Activated B cell treated with CpG ODN at 0.5 μM for 24 hours (primary cell): ENCODE data around the gene RRP36. TPM values are rescaled to one million over a fixed set of nuclear protein-coding genes. Genes with fewer than 3 reads are reported as not detected.

ENCODE experiments used
- ATAC-seq: fragments of 200-7000 bp; cut with Tn5 transposase; one replicate; pipeline ENCODE4 v1.10.0; 2021; ENCODE audit warnings: low read depth, mild to moderate bottlenecking, moderate library complexity
- CTCF ChIA-PET: fragments of 350-600 bp; sonication (Branson Sonifier 250); formaldehyde crosslinking; loops from one replicate; lab custom pipeline; 2021; ENCODE audit warnings: antibody characterized with exemption; lab: Charles Lee
- POLR2A ChIA-PET: fragments of 350-600 bp; sonication (Branson Sonifier 250); formaldehyde crosslinking; loops from one replicate; lab custom pipeline; 2021; ENCODE audit warnings: antibody characterized with exemption; lab: Charles Lee
- DNase-seq: peaks from one replicate; pipeline ENCODE4 v3.0.0; 2022
- H3K27ac Mint-ChIP-seq: one replicate; pipeline ENCODE4 v1.8.0; 2020; ENCODE audit warnings: mixed read lengths
- H3K27me3 Mint-ChIP-seq: one replicate; pipeline ENCODE4 v1.8.0; 2021; ENCODE audit warnings: mixed read lengths
- H3K36me3 Mint-ChIP-seq: one replicate; pipeline ENCODE4 v1.8.0; 2021; ENCODE audit warnings: low read depth, mixed read lengths
- H3K4me1 Mint-ChIP-seq: one replicate; pipeline ENCODE4 v1.8.0; 2021; ENCODE audit warnings: mixed read lengths
- H3K4me3 Mint-ChIP-seq: one replicate; pipeline ENCODE4 v1.8.0; 2020; ENCODE audit warnings: mild to moderate bottlenecking, mixed read lengths
- H3K9me3 Mint-ChIP-seq: one replicate; pipeline ENCODE4 v1.8.0; 2020; ENCODE audit warnings: mixed read lengths
- intact Hi-C: fragments of 100-400 bp; cut with micrococcal nuclease; formaldehyde crosslinking; loops from one replicate; pipeline ENCODE4 v1.15.1; 2024
- total RNA-seq: library from RNA; stranded (reverse); gene quantifications from 2 replicates; pipeline ENCODE4 v1.2.3, GENCODE V29; 2022
- TF ChIP-seq, protein P1 (sequence below): fragments of 200-600 bp; IDR thresholded peaks from one replicate; pipeline ENCODE4 v1.8.0; 2022; ENCODE audit warnings: antibody characterized with exemption, mild to moderate bottlenecking

RRP36 gene
- total RNA-seq, 1 donor from 2014 or later: 51.7 TPM

DNA sequence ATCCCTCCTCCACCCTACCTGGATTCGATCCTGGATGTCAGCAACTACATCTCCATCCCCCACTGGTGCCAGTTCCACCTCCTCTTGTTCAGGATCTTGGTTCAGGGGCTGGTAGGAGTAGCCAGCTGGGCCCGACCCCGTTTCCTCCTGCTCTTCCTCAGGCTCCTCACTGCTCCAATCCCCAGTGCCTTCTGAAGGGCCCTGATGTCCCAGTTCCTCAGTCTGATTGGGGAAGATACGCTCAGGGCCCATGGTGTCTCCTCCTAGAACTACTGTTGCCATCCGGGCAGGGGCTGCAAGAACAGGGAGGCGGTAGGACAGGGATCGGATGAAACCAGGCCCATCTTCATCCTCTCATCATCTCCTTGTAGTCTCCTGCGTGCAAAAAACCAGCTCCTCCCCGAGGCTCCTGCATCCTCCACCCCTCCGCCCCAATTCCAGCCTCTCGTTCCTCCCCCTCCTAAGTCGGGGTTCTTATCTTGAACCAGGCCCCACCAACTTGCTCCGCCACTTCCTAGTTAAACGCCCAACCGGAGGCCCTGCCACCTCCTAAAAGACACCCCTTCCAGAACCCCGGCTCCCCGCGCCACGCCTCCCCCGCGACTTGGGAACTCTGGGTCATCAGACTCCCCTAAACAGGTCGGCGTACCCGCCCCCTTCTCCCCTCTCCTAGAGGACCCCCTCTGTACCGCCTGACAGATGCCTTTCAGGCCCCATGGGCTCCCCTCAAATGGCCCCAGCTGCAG, 8.2 kb upstream of the RRP36 start:
- Mint-ChIP-seq H3K4me1 (peaks cover 56% of the 10 kb centered on the region), H3K27me3 (no peaks in the 10 kb centered on the region), H3K36me3 (peaks cover 68% of the 10 kb centered on the region), H3K9me3 (no peaks in the 10 kb centered on the region), H3K4me3 (peak overlapping the region; percentile 97), H3K27ac (peak overlapping the region; percentile 89)
- ChIA-PET CTCF (interaction anchor here (1.2 kb wide), 1 partner anchor 115 kb away, joined by 3 read pairs; no protein-coding TSS in a partner anchor), POLR2A (interaction anchor here (0.6 to 4.8 kb wide), 15 partner anchors 9 to 1221 kb away, joined by 3 to 58 read pairs (median 5); partner anchors contain the start of genes CNPY3, CUL7, CUL9 and KLC4)
- TF ChIP-seq, protein P1, sequence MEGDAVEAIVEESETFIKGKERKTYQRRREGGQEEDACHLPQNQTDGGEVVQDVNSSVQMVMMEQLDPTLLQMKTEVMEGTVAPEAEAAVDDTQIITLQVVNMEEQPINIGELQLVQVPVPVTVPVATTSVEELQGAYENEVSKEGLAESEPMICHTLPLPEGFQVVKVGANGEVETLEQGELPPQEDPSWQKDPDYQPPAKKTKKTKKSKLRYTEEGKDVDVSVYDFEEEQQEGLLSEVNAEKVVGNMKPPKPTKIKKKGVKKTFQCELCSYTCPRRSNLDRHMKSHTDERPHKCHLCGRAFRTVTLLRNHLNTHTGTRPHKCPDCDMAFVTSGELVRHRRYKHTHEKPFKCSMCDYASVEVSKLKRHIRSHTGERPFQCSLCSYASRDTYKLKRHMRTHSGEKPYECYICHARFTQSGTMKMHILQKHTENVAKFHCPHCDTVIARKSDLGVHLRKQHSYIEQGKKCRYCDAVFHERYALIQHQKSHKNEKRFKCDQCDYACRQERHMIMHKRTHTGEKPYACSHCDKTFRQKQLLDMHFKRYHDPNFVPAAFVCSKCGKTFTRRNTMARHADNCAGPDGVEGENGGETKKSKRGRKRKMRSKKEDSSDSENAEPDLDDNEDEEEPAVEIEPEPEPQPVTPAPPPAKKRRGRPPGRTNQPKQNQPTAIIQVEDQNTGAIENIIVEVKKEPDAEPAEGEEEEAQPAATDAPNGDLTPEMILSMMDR: no peak
- intact Hi-C loops: loop anchor here (1.0 to 10.0 kb wide), 5 partner anchors 8 to 504 kb away; partner anchors contain the start of genes POLR1C, PPP2R5D, RRP36 and UBR2
- no peak for ATAC-seq
- no peak for DNase-seq

DNA sequence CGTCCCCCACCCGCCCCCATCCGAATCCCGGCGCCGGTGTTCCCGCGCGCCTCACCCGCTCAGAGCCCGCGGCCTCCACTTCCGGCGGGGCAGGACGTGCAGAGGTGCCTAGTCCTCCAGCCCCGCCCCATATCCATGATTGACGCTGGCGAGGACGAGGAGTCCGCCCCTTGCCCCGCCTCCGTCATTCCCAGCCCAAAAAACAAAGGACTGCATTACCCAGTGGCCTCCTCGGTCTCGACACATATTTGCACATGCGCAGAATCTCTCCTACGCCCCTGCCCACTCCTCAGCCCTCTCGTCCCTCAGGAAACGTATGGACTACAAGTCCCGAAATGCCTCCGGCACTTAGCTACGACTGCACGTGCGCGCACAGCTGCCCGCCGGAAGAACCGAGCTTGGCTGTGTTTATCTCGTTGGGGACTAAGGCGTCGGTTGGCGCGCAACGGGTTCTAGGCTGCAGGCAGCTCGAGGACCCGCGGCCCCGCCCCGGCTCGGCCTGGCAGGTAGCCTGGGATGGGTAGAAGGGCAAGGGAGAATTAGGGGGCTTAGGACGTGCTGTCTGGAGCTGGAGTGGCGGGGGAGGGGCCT, 7.5 kb upstream of the RRP36 start, which contains the start of the genes KLHDC3 and MEA1:
Gene KLHDC3, plus strand, starts transcription at position 407 of the 591 bp plus-strand sequence. CDS start 2,944 bp downstream, outside the sequence.
Gene MEA1, minus strand, starts transcription at position 104 of the 591 bp plus-strand sequence. CDS start 133 bp downstream, outside the sequence.
- Mint-ChIP-seq H3K9me3 (no peaks in the 10 kb centered on the region), H3K4me1 (peaks cover 51% of the 10 kb centered on the region), H3K36me3 (peaks cover 68% of the 10 kb centered on the region), H3K4me3 (peak within 1 kb of the TSS; percentile 97), H3K27me3 (no peaks in the 10 kb centered on the region), H3K27ac (peak within 1 kb of the TSS; percentile 89)
- ATAC-seq (peak; percentile 93), DNase-seq (peak; percentile 94)
- POLR2A ChIA-PET: interaction anchor here (0.6 to 4.8 kb wide), 22 partner anchors 8 to 1222 kb away, joined by 3 to 58 read pairs (median 4); partner anchors contain the start of genes CNPY3, CUL7, CUL9 and KLC4
- TF ChIP-seq, protein P1: no peak
- intact Hi-C loops: loop anchor here (1.0 to 10.0 kb wide), 13 partner anchors 7 to 503 kb away; partner anchors contain the start of genes CNPY3, CUL7, KLC4 and MRPL2
- CTCF ChIA-PET: interaction anchor here (1.2 kb wide), 1 partner anchor 115 kb away, joined by 3 read pairs; no protein-coding TSS in a partner anchor

DNA sequence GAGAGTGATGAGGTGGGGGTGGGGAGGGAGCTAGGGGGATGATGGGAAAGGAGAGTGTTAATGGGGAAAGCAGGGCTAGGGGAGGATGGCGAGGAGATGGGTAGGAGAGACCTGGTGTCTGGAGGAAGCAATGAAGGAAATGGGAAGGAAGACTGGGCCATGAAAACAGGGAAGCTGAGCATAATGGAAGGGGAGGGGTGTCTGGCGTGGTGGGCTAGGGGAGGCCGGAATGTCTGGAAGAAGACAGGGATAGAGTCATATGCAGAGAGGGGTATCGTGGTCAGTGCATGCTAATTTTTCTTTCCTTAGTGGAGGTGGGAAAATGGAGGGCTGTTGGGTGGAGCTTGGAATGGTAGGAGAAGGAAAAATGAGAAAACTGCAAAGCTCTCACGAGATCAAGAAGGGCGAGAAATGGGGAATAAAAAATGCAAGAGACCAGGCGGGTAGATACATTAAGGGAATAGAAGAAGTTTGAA, 7.0 kb upstream of the RRP36 start:
- DNase-seq: no peak
- CTCF ChIA-PET: interaction anchor here (1.2 kb wide), 1 partner anchor 116 kb away, joined by 3 read pairs; no protein-coding TSS in a partner anchor
- intact Hi-C loops: loop anchor here (1.0 to 10.0 kb wide), 10 partner anchors 35 to 450 kb away; partner anchors contain the start of genes CNPY3, CUL7, KLC4 and MRPL2
- Mint-ChIP-seq H3K9me3 (no peaks in the 10 kb centered on the region), H3K27me3 (no peaks in the 10 kb centered on the region), H3K27ac (peak overlapping the region; percentile 89), H3K4me1 (peaks cover 49% of the 10 kb centered on the region), H3K36me3 (peaks cover 68% of the 10 kb centered on the region), H3K4me3 (peak overlapping the region; percentile 97)
- TF ChIP-seq, protein P1: no peak
- POLR2A ChIA-PET: interaction anchor here (0.6 to 4.8 kb wide), 20 partner anchors 8 to 463 kb away, joined by 3 to 58 read pairs (median 5); partner anchors contain the start of genes CNPY3, CUL7, CUL9 and KLC4
- ATAC-seq: no peak

DNA sequence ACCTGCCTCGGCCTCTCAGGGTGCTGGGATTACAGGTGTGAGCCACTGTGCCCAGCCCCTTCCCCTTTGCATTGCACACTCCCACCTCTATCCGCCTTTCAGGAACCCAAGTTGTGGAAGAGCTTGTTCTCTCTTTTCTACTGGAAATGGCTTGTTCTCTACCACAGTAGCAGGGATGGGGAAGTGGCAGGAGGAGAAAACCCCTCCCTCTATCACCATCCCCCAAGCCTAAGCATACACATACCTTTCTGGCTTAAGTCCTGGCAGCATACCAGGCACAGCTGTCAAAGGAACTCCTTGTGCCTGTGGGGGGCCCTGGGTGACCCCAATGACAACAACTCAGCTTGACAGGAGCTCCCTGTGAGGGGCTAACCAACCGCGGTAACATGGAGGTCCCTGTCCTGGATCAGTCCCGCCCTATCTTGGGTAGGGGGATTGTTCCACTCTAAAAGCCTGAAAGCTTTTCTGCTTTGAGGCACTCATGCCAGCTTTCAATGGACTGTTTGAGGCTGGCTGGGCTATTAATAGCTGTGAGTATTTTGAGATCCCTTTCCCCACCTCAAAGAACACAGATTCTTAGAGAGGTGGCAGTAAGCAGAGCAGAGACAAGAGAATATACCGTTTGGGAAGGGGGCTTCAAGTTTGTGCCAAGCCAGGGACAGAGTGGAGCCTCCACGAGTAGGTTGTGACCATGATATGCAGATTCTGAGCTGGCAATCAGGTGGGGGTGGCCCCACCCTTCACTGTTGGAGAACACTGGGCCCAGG, 5.1 kb upstream of the RRP36 start:
- H3K9me3 Mint-ChIP-seq: no peaks in the 10 kb centered on the region
- TF ChIP-seq, protein P1: no peak
- H3K36me3 Mint-ChIP-seq: peaks cover 59% of the 10 kb centered on the region
- H3K27me3 Mint-ChIP-seq: no peaks in the 10 kb centered on the region
- ATAC-seq (no peak), DNase-seq (no peak)
- H3K4me3 Mint-ChIP-seq: peak overlapping the region; percentile 13
- peaks cover 52% of the 10 kb centered on the region for H3K4me1 Mint-ChIP-seq
- CTCF ChIA-PET: no interaction called here
- POLR2A ChIA-PET: interaction anchor here (0.5 to 4.8 kb wide), 3 partner anchors 32 to 87 kb away, joined by 3 to 58 read pairs (median 3); partner anchors contain the start of genes CNPY3 and PPP2R5D
- intact Hi-C loops: loop anchor here (10.0 kb wide), 1 partner anchor 452 kb away; the partner anchor contains the start of gene UBR2
- H3K27ac Mint-ChIP-seq: no peak overlapping the region
